H1 (cell line): ENCODE results near the gene TMEM92. TPM values are rescaled to one million over a fixed set of nuclear protein-coding genes. Genes with fewer than 3 reads are reported as not detected.

ENCODE experiments used
- CTCF ChIA-PET: fragments of 300-600 bp; sonication (Branson Sonifier 250); formaldehyde crosslinking; loops from one replicate; lab custom pipeline; 2021; ENCODE audit not compliant: partially characterized antibody; lab: Charles Lee
- POLR2A ChIA-PET: fragments of 300-600 bp; sonication (Branson Sonifier 250); formaldehyde crosslinking; loops from one replicate; lab custom pipeline; 2021; ENCODE audit warnings: inconsistent platforms; ENCODE audit not compliant: partially characterized antibody; lab: Charles Lee
- DNase-seq, 2 experiments: peaks; one replicate each; pipeline versions ENCODE4 v3.0.0 to v3.0.0-alpha.2; 2010 to 2022; ENCODE audit warnings: low spot score in 2 of 2, low read depth in 1 of 2, mixed read lengths in 1 of 2
- FAIRE-seq: peaks from 2 replicates; lab custom pipeline; 2011; peaks lifted over from hg19 to GRCh38; lab: Jason Lieb, UNC
- H2AFZ ChIP-seq: 2 replicates; pipeline ENCODE4 v1.8.1; 2012; ENCODE audit warnings: low read length, inconsistent platforms
- H2AK5ac ChIP-seq: 2 replicates; pipeline ENCODE4 v1.6.1; 2013; ENCODE audit warnings: low read depth, low read length
- H2BK120ac ChIP-seq: replicated peaks from 2 replicates; pipeline ENCODE3; 2013; ENCODE audit warnings: low read depth, low read length, inconsistent platforms
- H2BK12ac ChIP-seq: 2 replicates; pipeline ENCODE4 v1.6.1; 2013; ENCODE audit warnings: low read depth, low read length
- H2BK15ac ChIP-seq: 2 replicates; pipeline ENCODE4 v1.6.1; 2013; ENCODE audit warnings: low read length
- H2BK20ac ChIP-seq: 2 replicates; pipeline ENCODE4 v1.6.1; 2013; ENCODE audit warnings: low read length
- H2BK5ac ChIP-seq: 2 replicates; pipeline ENCODE4 v1.6.1; 2013; ENCODE audit warnings: low read depth, low read length
- H3K14ac ChIP-seq: 2 replicates; pipeline ENCODE4 v1.6.1; 2013; ENCODE audit warnings: inconsistent platforms; ENCODE audit not compliant: insufficient read length
- H3K18ac ChIP-seq: 2 replicates; pipeline ENCODE4 v1.6.1; 2013; ENCODE audit warnings: low read length; ENCODE audit errors: extremely low read depth
- H3K23ac ChIP-seq: 2 replicates; pipeline ENCODE4 v1.6.1; 2013; ENCODE audit warnings: inconsistent platforms; ENCODE audit not compliant: insufficient read length
- H3K23me2 ChIP-seq: 2 replicates; pipeline ENCODE4 v1.6.1; 2013; ENCODE audit warnings: low read depth, low read length
- H3K27ac ChIP-seq: 2 replicates; pipeline ENCODE4 v1.6.1; 2011; ENCODE audit warnings: low read depth, low read length, inconsistent platforms
- H3K27me3 ChIP-seq, 4 experiments: replicated peaks in 1 of 4; 1 replicate in 1 of 4; 2 replicates in 3 of 4; pipeline versions ENCODE4 v1.6.1 to v1.8.1; 2011 to 2013; ENCODE audit warnings: low read length in 3 of 4, mild to moderate bottlenecking in 3 of 4, inconsistent platforms in 2 of 4, mixed read lengths in 2 of 4, moderate library complexity in 1 of 4; ENCODE audit not compliant: control insufficient read depth in 3 of 4, insufficient read depth in 3 of 4; ENCODE audit errors: extremely low read depth in 1 of 4
- H3K36me3 ChIP-seq, 4 experiments: 2 replicates each; pipeline versions ENCODE4 v1.6.1 to v1.8.1; 2011 to 2013; ENCODE audit warnings: mild to moderate bottlenecking in 4 of 4, low read length in 3 of 4, moderate library complexity in 2 of 4, control low read depth in 1 of 4, inconsistent platforms in 1 of 4; ENCODE audit not compliant: insufficient read depth in 4 of 4, control insufficient read depth in 2 of 4
- H3K4ac ChIP-seq: replicated peaks from 2 replicates; pipeline ENCODE3; 2013; ENCODE audit warnings: low read length, low read depth, mixed read lengths, inconsistent platforms; ENCODE audit not compliant: insufficient read length
- H3K4me1 ChIP-seq, 4 experiments: replicated peaks in 1 of 4; 1 replicate in 1 of 4; 2 replicates in 3 of 4; pipeline versions ENCODE4 v1.6.1 to v1.8.1; 2011 to 2013; ENCODE audit warnings: low read length in 3 of 4, inconsistent platforms in 2 of 4, mixed read lengths in 1 of 4; ENCODE audit not compliant: insufficient read depth in 4 of 4, control insufficient read depth in 3 of 4
- H3K4me2 ChIP-seq, 2 experiments: 2 replicates each; pipeline versions ENCODE4 v1.6.1 to v1.8.1; 2011 to 2013; ENCODE audit warnings: low read depth in 2 of 2, low read length in 2 of 2, control low read depth in 1 of 2, inconsistent platforms in 1 of 2, mild to moderate bottlenecking in 1 of 2; ENCODE audit not compliant: insufficient read depth in 1 of 2
- H3K4me3 ChIP-seq, 4 experiments: fragments of 200-600, 300-600 bp in 1 of 4; sonication (generic), shearing (Covaris generic), sonication (Bioruptor Twin) in 1 of 4; 2 replicates each; pipeline versions ENCODE4 v1.5.1 to v1.8.1; 2011 to 2016; ENCODE audit warnings: low read length in 4 of 4, low read depth in 3 of 4, control low read depth in 2 of 4, inconsistent platforms in 2 of 4, mild to moderate bottlenecking in 2 of 4, mixed read lengths in 1 of 4, moderate library complexity in 1 of 4; ENCODE audit not compliant: insufficient read depth in 2 of 4; ENCODE audit errors: extremely low read depth in 1 of 4
- H3K56ac ChIP-seq: replicated peaks from 2 replicates; pipeline ENCODE3; 2013; ENCODE audit warnings: low read depth, mild to moderate bottlenecking, mixed read lengths, low read length, inconsistent platforms; ENCODE audit not compliant: insufficient read length
- H3K79me1 ChIP-seq: 2 replicates; pipeline ENCODE4 v1.6.1; 2013; ENCODE audit warnings: low read depth, low read length, control low read depth
- H3K79me2 ChIP-seq, 2 experiments: 2 replicates each; pipeline versions ENCODE4 v1.6.1 to v1.8.1; 2012 to 2013; ENCODE audit warnings: low read length in 2 of 2, mild to moderate bottlenecking in 2 of 2, inconsistent platforms in 1 of 2; ENCODE audit not compliant: insufficient read depth in 2 of 2, control insufficient read depth in 1 of 2
- H3K9ac ChIP-seq, 4 experiments: replicated peaks in 1 of 4; 1 replicate in 1 of 4; 2 replicates in 3 of 4; pipeline versions ENCODE4 v1.6.1 to v1.8.1; 2011 to 2013; ENCODE audit warnings: low read depth in 3 of 4, low read length in 3 of 4, control low read depth in 2 of 4, mild to moderate bottlenecking in 2 of 4, moderate library complexity in 2 of 4, inconsistent platforms in 1 of 4; ENCODE audit errors: extremely low read depth in 1 of 4
- H3K9me3 ChIP-seq, 2 experiments: 2 replicates each; pipeline versions ENCODE4 v1.6.1 to v1.8.1; 2012 to 2013; ENCODE audit warnings: mild to moderate bottlenecking in 2 of 2, moderate library complexity in 2 of 2, control low read depth in 1 of 2, inconsistent platforms in 1 of 2, low read depth in 1 of 2, low read length in 1 of 2, mixed read lengths in 1 of 2; ENCODE audit not compliant: insufficient read depth in 2 of 2
- H4K20me1 ChIP-seq, 2 experiments: replicated peaks in 1 of 2; 2 replicates each; pipeline versions ENCODE3 to v1.8.1; 2011 to 2013; ENCODE audit warnings: inconsistent platforms in 2 of 2, low read length in 2 of 2, mild to moderate bottlenecking in 1 of 2; ENCODE audit not compliant: insufficient read depth in 2 of 2, control insufficient read depth in 1 of 2
- H4K5ac ChIP-seq: 2 replicates; pipeline ENCODE4 v1.6.1; 2013; ENCODE audit warnings: low read length, low read depth, mixed read lengths, inconsistent platforms; ENCODE audit not compliant: insufficient read length
- H4K8ac ChIP-seq: 2 replicates; pipeline ENCODE4 v1.8.0; 2013; ENCODE audit warnings: mild to moderate bottlenecking, moderate library complexity, low read length, inconsistent platforms; ENCODE audit not compliant: insufficient read depth; ENCODE audit errors: extremely low read depth
- H4K91ac ChIP-seq: replicated peaks from 2 replicates; pipeline ENCODE3; 2013; ENCODE audit warnings: low read length, mixed read lengths, inconsistent platforms; ENCODE audit not compliant: insufficient read length
- CTBP2 ChIP-seq: IDR thresholded peaks from 2 replicates; pipeline ENCODE4 v1.7.0; 2011; ENCODE audit warnings: borderline replicate concordance, mild to moderate bottlenecking, moderate library complexity, mixed read lengths, low read length; ENCODE audit not compliant: insufficient read depth, insufficient read length
- EGR1 ChIP-seq: IDR thresholded peaks from 2 replicates; pipeline ENCODE4 v1.6.1; 2011; ENCODE audit warnings: low read depth, low read length, borderline replicate concordance
- EZH2 ChIP-seq: fragments of 200-600 bp; sonication (generic); IDR thresholded peaks from 2 replicates; pipeline ENCODE4 v1.7.1; 2012; ENCODE audit warnings: low read depth, mild to moderate bottlenecking, moderate library complexity, low read length, inconsistent platforms; ENCODE audit not compliant: severe bottlenecking
- HDAC6 ChIP-seq: IDR thresholded peaks from one replicate; pipeline ENCODE4 v1.7.1; 2012; ENCODE audit warnings: low read depth, mild to moderate bottlenecking, inconsistent platforms, low read length, moderate library complexity
- JUND ChIP-seq: IDR thresholded peaks from 2 replicates; pipeline ENCODE4 v1.6.1; 2011; ENCODE audit warnings: mild to moderate bottlenecking, improper control_type of control experiment, low read length
- SUZ12 ChIP-seq: fragments of 200-600 bp; sonication (generic); IDR thresholded peaks from 2 replicates; pipeline ENCODE4 v1.6.1; 2012; ENCODE audit warnings: mild to moderate bottlenecking, inconsistent platforms, low read length, moderate library complexity, mixed read lengths
- TBP ChIP-seq: IDR thresholded peaks from 2 replicates; pipeline ENCODE4 v1.6.1; 2011; ENCODE audit warnings: low read depth, low read length, improper control_type of control experiment
- TEAD4 ChIP-seq: IDR thresholded peaks from 2 replicates; pipeline ENCODE4 v1.6.1; 2012; ENCODE audit warnings: low read depth, low read length, inconsistent platforms, mixed read lengths
- WGBS, 2 experiments: shearing (Covaris generic) in 1 of 2; methylation state at CpG; one replicate each; pipeline versions ENCODE4 v1.1.6 to v1.1.7; 2013 to 2015; ENCODE audit warnings: low lambda C conversion rate in 2 of 2, mixed read lengths in 2 of 2, inconsistent platforms in 1 of 2, low coverage in 1 of 2, missing lambda C conversion rate in 1 of 2; ENCODE audit not compliant: insufficient replicate concordance in 2 of 2, insufficient coverage in 1 of 2, insufficient read length in 1 of 2; ENCODE audit errors: extremely low coverage in 1 of 2, missing lambda C conversion rate in 1 of 2; 5-methylcytosine and 5-hydroxymethylcytosine counted together
- polyA plus RNA-seq, 7 experiments: library from polyadenylated mRNA; depleted of rRNA in 3 of 7; stranded (reverse) in 5 of 7; unstranded in 2 of 7; fragments of >200 nt in 5 of 7; fragments of 200-250 nt in 2 of 7; gene quantifications; 1 replicate in 5 of 7; 2 replicates in 1 of 7; 4 replicates in 1 of 7; pipeline versions ENCODE4 v1.2.1 to v1.2.3, GENCODE V29; 2011 to 2013; ENCODE audit warnings: missing spikeins in 2 of 7, mixed read lengths in 2 of 7
- total RNA-seq: library from RNA; stranded (reverse); fragmentation: NEBNext Ultra II Directional; extraction: Animal tissue kit (Norgen Biotek cat#: 25700); gene quantifications from 2 replicates; pipeline ENCODE4 v1.2.1, GENCODE V29; 2021
- TF ChIP-seq, protein P1 (sequence below): IDR thresholded peaks from 2 replicates; pipeline ENCODE4 v1.6.1; 2012; ENCODE audit warnings: inconsistent platforms

Gene TMEM92
- total and polyA plus RNA-seq, 2 of the 8 experiments (the other 6 are each of a cell fraction or from before 2014, with no cell fraction given): 11.9 to 24.8 TPM

DNA sequence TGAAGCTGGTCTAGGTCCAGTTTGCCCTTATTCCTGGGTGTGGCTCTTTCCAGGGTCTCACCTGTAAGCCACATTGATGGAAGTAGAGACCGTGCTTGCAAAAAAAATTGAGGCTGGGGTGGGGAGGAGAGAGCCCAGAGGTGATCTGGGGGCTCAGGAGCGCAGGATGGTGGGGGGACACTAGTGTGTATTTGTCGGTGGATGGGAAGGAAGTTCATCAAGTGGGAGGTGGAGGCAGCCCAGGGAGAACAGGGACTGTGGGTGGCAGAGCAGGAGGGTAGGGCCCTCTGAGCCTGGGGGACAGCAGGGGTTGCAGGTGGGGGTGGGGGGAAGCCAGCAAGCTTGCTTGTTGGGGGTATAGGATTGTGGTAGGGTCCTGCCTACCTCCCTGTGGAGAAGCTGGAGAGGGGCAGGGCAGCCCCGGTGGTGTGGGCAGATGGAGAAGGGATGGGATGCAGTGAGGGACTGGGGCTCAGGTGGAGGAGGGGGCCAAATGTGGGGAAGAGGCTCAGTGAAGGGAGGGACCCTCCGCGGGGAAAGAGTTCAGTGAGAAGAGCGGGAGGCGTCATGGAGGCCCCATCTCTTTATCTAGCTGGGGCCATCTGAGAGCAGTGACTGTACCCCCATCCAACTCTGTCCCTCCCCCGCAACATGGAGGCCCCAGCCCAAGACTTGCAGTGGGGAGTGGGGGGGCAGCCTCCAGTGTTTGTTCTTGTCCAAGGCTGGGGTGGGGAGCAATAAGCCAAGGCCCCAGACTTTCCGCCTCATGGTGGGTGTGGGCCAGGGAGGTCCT is 17.2 kb upstream of the TMEM92 start:
- TF ChIP-seq EZH2 (no peak), TBP (no peak), JUND (no peak), CTBP2 (no peak), SUZ12 (no peak), TEAD4 (no peak), EGR1 (no peak), HDAC6 (no peak)
- TF ChIP-seq, protein P1, sequence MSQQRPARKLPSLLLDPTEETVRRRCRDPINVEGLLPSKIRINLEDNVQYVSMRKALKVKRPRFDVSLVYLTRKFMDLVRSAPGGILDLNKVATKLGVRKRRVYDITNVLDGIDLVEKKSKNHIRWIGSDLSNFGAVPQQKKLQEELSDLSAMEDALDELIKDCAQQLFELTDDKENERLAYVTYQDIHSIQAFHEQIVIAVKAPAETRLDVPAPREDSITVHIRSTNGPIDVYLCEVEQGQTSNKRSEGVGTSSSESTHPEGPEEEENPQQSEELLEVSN: no peak
- DNase-seq (no peak), FAIRE-seq (no peak)
- H2BK120ac ChIP-seq: no peak overlapping the region
- H2BK20ac ChIP-seq: no peak overlapping the region
- no peak overlapping the region for H3K56ac ChIP-seq
- no peaks in the 10 kb centered on the region for H3K27me3 ChIP-seq
- no peaks in the 10 kb centered on the region for H3K23me2 ChIP-seq
- H4K8ac ChIP-seq: no peak overlapping the region
- H3K4me2 ChIP-seq: no peak overlapping the region
- H4K20me1 ChIP-seq: no peaks in the 10 kb centered on the region
- no peak overlapping the region for H2AK5ac ChIP-seq
- no peak overlapping the region for H3K27ac ChIP-seq
- H3K9ac ChIP-seq: no peak overlapping the region
- POLR2A ChIA-PET: interaction anchor here (0.7 kb wide), 1 partner anchor 14 kb away, joined by 3 read pairs; no protein-coding TSS in a partner anchor
- 0 out of 2 replicates have a peak overlapping the region, but pooled peaks have one; percentile 81 for H2BK15ac ChIP-seq
- no peak overlapping the region for H3K4ac ChIP-seq
- no peak overlapping the region for H2BK12ac ChIP-seq
- WGBS, 2 experiments: 94% methylated on average over 9 of the region's 10 CpGs; no CpG with 5 or more reads in 1 of the 2 experiments
- H4K91ac ChIP-seq: no peak overlapping the region
- H2BK5ac ChIP-seq: no peak overlapping the region
- no peak overlapping the region for H3K4me3 ChIP-seq
- no peak overlapping the region for H3K14ac ChIP-seq
- H2AFZ ChIP-seq: no peak overlapping the region
- H3K18ac ChIP-seq: no peak overlapping the region; the same call in 1 of the 2 replicates
- peaks cover 0 to 10% (median 3%) of the 10 kb centered on the region in 4 experiments; a peak in 4 of 7 replicates for H3K4me1 ChIP-seq
- no peaks in the 10 kb centered on the region for H3K79me2 ChIP-seq
- CTCF ChIA-PET: interaction anchor here (0.9 to 6.9 kb wide), 7 partner anchors 12 to 79 kb away, joined by 3 to 46 read pairs (median 4); partner anchors contain the start of gene COL1A1
- no peak overlapping the region for H4K5ac ChIP-seq
- H3K9me3 ChIP-seq: no peaks in the 10 kb centered on the region
- no peak overlapping the region for H3K23ac ChIP-seq
- no peaks in the 10 kb centered on the region for H3K79me1 ChIP-seq
- H3K36me3 ChIP-seq: no peaks in the 10 kb centered on the region
